ENCODE data around the gene CSHL1.

The CSHL1 gene

DNA sequence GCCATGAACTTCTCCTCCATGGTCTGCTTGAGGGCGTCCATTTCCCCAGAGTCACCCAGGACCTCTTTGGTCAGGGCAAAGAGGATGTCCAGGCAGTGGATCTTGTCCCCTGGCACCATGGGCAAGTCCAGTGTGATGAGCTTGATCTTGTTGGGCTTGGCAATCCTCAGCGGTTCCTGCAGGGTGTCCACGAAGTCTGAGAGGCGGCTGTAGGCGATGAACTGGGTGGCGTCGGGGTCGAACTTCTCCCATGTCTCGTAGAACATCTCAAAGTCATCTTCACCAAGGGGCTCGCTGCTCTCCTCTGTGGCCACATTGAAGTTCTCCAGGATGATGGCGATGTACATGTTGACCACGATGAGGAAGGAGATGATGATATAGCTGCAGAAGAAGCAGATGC is 30.1 kb upstream of the CSHL1 start:
- in situ Hi-C loops (cut with HindIII; ENCODE audit: low sequenced_read_pairs), result no loop called here
- TF ChIP-seq, protein P1, sequence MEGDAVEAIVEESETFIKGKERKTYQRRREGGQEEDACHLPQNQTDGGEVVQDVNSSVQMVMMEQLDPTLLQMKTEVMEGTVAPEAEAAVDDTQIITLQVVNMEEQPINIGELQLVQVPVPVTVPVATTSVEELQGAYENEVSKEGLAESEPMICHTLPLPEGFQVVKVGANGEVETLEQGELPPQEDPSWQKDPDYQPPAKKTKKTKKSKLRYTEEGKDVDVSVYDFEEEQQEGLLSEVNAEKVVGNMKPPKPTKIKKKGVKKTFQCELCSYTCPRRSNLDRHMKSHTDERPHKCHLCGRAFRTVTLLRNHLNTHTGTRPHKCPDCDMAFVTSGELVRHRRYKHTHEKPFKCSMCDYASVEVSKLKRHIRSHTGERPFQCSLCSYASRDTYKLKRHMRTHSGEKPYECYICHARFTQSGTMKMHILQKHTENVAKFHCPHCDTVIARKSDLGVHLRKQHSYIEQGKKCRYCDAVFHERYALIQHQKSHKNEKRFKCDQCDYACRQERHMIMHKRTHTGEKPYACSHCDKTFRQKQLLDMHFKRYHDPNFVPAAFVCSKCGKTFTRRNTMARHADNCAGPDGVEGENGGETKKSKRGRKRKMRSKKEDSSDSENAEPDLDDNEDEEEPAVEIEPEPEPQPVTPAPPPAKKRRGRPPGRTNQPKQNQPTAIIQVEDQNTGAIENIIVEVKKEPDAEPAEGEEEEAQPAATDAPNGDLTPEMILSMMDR (IDR thresholded peaks at IDR 0.05; ENCODE audit: low read depth, low read length), result no peak
- DNase-seq (ENCODE audit: low read depth, low spot score), result no peak
- H3K4me3 ChIP-seq (ENCODE audit: low read depth, low read length), result no peak overlapping the region

DNA sequence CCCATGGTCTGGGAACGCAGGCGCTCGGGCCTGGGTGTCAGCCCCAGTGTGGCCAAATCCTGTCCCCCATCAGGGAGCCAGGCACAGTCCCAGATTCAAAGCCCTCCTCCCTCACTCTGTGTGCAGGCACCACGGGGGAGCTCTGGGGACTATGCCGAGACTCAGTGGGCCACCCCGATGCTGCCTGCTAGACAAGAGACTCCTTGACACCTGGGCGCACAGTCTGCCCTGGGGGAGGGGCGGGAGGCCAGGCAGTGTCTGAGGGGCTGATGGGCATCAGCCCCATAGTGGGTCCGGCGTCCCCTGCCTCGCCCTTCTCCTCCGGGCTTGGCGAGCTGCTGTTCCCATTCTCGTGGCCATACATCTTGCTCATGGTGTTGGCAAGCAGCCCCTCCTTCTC is 29.5 kb upstream of the CSHL1 start:
- TF ChIP-seq, protein P1 (IDR thresholded peaks at IDR 0.05; ENCODE audit: low read depth, low read length), result no peak
- in situ Hi-C loops (cut with HindIII; ENCODE audit: low sequenced_read_pairs), result no loop called here
- no peak overlapping the region for H3K4me3 ChIP-seq (ENCODE audit: low read depth, low read length)
- DNase-seq (ENCODE audit: low read depth, low spot score), result no peak

DNA sequence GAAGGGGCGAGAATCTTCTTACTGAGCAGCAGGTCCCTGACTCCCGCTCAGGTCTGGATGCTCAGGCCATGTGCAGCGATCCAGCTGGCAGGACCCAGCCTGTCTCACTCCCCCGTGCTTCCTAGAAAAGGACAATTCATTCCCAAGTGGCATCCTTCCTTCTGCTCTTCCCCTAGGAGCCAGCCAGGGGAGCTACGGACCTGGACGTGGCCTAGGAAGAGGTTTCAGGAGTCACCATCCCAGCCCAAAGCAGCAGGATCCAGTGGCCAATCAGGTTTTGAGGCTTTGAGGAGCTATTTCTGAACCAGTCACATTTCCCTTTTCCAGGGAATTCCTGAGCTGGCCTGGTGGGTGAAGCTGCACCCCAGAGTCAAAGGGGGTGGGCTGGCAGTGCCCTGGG is 28.8 kb upstream of the CSHL1 start:
- DNase-seq (ENCODE audit: low read depth, low spot score), result no peak
- in situ Hi-C loops (cut with HindIII; ENCODE audit: low sequenced_read_pairs), result no loop called here
- no peak overlapping the region for H3K4me3 ChIP-seq (ENCODE audit: low read depth, low read length)
- TF ChIP-seq, protein P1 (IDR thresholded peaks at IDR 0.05; ENCODE audit: low read depth, low read length), result no peak

DNA sequence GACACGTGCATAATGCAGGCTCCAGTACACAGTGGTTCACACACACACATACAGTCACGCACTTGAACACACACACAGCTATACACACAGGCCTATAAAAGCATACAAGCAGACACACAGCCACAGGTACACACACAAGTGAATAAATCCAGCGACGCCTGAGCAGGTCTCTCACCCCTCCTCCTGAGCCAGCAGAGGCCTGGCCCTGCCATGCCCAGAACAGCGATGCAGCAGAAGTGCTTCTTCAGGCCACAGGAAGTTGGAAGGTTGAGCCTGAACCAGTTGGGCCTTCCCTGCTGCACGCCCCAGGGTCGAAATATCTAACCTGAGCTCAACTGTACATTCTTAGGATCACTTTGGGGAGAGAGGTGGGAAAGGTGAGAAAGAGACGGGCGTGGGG is 28.3 kb upstream of the CSHL1 start:
- TF ChIP-seq, protein P1 (IDR thresholded peaks at IDR 0.05; ENCODE audit: low read depth, low read length), result no peak

DNA sequence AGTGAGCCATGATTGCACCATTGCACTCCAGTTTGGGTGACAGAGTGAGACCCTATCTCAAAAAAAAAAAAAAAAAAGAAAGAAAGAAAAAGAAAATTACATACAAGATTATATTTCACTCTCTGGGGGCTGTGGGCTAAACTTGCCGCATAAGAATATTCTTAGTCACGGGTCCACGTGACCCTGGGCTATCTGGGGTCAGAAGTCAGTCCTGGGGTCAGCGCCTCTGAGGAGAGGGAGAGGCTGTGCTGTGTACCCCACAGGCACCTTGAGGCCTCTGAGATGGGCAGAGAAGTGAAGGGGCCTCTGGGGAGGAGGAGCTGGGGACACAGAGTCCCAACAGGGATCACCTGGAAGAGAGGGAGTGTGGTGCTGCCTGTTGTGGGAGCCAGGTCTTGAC is 26.9 kb upstream of the CSHL1 start:
- no peak overlapping the region for H3K4me3 ChIP-seq (ENCODE audit: low read depth, low read length)
- DNase-seq (ENCODE audit: low read depth, low spot score), result no peak
- in situ Hi-C loops (cut with HindIII; ENCODE audit: low sequenced_read_pairs), result no loop called here
- TF ChIP-seq, protein P1 (IDR thresholded peaks at IDR 0.05; ENCODE audit: low read depth, low read length), result no peak

More for the DNA sequence above, 28.3 kb upstream of the CSHL1 start:
- DNase-seq (ENCODE audit: low read depth, low spot score), result no peak
- in situ Hi-C loops (cut with HindIII; ENCODE audit: low sequenced_read_pairs), result no loop called here
- H3K4me3 ChIP-seq (ENCODE audit: low read depth, low read length), result no peak overlapping the region

DNA sequence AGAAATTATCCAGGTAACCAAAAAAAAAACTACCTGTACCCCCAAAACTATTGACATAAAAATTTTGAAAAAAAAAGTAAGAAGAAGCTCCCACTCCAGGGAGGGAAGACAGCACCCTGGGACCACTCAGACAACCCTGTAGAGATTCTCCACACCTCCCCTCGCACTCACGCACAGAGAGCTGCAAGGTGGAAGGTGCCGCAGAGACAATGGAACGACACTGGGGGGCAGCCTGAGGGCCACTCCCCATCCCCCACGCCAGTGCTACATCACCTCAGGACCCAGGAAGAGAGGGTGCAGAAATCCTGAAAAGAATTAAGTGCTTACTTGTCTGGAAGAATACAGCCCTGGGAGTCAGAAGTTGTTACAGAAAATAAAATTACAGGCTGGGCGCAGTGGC is 26.3 kb upstream of the CSHL1 start:
- TF ChIP-seq, protein P1 (IDR thresholded peaks at IDR 0.05; ENCODE audit: low read depth, low read length), result no peak

More for the DNA sequence above, 26.3 kb upstream of the CSHL1 start:
- in situ Hi-C loops (cut with HindIII; ENCODE audit: low sequenced_read_pairs), result no loop called here
- H3K4me3 ChIP-seq (ENCODE audit: low read depth, low read length), result no peak overlapping the region
- no peak for DNase-seq (ENCODE audit: low read depth, low spot score)
